ENCODE data around the gene STK11IP.

GRCh38 chr2:219567131-219567530 is 30.5 kb upstream of the STK11IP start:
- TF ChIP-seq FOXM1 (IDR thresholded peaks at IDR 0.05; ENCODE audit: borderline replicate concordance) = no peak
- no peak for TF ChIP-seq FOXA1 (IDR thresholded peaks at IDR 0.05)
- no peak for TF ChIP-seq HDGF (IDR thresholded peaks at IDR 0.05; ENCODE audit: borderline replicate concordance)
- no peak for TF ChIP-seq NFRKB (IDR thresholded peaks at IDR 0.05)
- TF ChIP-seq SP1 (IDR thresholded peaks at IDR 0.05) = no peak
- TF ChIP-seq ZNF384 (IDR thresholded peaks at IDR 0.05) = no peak
- TF ChIP-seq CTBP1 (IDR thresholded peaks at IDR 0.05; ENCODE audit: borderline replicate concordance) = no peak
- no peak for TF ChIP-seq ELF4 (IDR thresholded peaks at IDR 0.05)
- TF ChIP-seq ARNT (IDR thresholded peaks at IDR 0.05) = no peak
- no peak for TF ChIP-seq BHLHE40 (IDR thresholded peaks at IDR 0.05; ENCODE audit: borderline replicate concordance)
